ENCODE data around the gene STBD1. TPM values are rescaled to one million over a fixed set of nuclear protein-coding genes. Genes with fewer than 3 reads are reported as not detected.

The STBD1 gene

Small RNAs within 50 kb of the gene (small RNA-seq; reads per million reads assigned to genes)
- not detected for gene RNU6-1000P (ENCODE audit: low read depth)

Data from mesenchymal stem cell (in vitro differentiated cells and primary cell).